ENCODE data around the gene PLEKHA8.

PLEKHA8 gene

DNA sequence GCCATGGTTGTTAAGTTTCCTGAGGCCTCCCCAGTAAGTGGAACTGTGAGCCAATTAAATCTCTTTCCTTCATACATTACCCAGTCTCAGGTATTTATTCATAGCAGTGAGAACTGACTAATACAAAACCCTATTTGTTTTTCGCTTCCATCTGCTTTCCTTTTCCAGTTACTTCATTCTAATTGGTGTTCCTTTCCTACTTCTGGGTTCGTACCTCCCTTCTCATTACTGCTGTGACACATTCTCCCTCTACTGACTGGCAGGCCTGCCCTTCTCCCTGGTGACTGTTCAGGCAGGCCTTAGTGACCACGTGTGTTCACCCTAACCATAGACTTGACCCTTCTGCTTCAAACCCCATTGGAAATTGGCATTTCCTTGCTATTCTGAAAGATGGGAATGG, 144.2 kb downstream of the PLEKHA8 start:
- no peak for DNase-seq

- DNase-seq = peak; percentile 42
These were observed 145.1 kb downstream of the PLEKHA8 start for GRCh38 chr7:30173058-30173897.

DNA sequence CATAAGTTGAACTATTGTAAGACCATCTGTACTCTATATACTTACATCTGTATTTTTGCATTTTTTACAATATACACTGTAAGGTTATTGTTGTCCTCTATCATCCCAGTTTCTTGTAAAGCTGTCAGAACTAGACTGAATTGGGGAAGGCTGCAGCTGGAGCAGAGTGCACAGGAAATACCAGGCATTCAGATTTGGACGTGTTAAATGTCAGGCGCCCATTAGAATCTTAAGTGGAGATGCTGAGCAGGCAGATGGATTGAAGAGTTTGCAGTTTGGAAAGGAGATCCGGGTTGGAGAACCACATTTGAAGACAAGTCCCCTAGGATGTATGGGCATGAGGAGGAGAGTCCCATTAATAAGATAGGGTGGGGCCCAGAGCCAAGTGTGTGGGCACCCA, 147.0 kb downstream of the PLEKHA8 start:
- DNase-seq = no peak

DNA sequence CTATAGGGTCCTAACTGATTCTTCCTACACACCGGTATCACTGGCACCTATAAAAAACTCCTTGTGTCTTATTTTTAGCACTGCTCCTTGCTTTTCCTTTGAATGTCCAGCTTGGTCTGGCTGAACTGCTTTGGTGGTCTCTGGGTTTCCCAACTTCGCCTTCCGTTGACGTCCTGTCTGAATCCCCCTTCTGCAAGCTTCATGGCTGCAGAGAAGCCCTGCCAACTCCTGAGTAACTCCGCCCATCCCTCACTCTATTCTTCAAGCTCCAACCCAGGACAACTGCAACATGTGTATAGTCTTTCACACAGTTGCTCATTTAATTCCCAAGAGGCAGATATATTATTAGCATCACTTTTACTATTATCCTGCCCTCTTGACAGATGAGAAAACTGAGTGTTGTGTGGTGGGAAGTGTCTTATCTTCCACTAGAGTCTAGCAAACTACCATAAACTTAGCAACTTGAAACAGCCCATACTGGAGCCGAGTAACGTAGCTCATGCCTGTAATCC, 147.5 kb downstream of the PLEKHA8 start:
- no peak for DNase-seq

GRCh38 chr7:30176463-30177109, 148.4 kb downstream of the PLEKHA8 start:
- no peak for DNase-seq

DNA sequence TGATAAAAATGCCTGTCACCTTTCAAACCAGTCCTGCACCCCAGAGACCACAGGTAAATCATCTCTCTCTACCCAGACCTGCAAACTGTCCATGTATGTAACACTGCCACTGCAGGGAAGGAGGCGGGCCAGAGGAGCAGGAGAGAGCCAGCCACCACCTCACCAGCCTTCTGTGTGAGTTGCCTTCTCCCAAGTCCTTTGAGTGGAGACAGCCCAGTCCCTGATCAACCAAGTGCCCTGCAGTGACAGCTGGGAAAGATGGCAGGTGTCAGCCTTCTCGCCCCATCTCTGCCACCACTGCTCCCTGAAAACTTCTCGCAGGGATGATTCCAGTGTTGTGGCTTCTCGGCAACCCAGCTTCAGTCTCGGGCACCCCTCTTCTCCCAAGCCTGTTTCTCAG, 149.0 kb downstream of the PLEKHA8 start:
- DNase-seq = no peak

GRCh38 chr7:30177965-30178364, 149.8 kb downstream of the PLEKHA8 start:
- DNase-seq = no peak

- DNase-seq = no peak
These were observed 150.7 kb downstream of the PLEKHA8 start for GRCh38 chr7:30178748-30179436.
